ENCODE results near the gene GAS2L3.
"Not testable (repeated sequence)": the region's sequence is repeated elsewhere in the genome, so short reads cannot be mapped to it uniquely, and the experiment has no call there.

GAS2L3 gene

DNA sequence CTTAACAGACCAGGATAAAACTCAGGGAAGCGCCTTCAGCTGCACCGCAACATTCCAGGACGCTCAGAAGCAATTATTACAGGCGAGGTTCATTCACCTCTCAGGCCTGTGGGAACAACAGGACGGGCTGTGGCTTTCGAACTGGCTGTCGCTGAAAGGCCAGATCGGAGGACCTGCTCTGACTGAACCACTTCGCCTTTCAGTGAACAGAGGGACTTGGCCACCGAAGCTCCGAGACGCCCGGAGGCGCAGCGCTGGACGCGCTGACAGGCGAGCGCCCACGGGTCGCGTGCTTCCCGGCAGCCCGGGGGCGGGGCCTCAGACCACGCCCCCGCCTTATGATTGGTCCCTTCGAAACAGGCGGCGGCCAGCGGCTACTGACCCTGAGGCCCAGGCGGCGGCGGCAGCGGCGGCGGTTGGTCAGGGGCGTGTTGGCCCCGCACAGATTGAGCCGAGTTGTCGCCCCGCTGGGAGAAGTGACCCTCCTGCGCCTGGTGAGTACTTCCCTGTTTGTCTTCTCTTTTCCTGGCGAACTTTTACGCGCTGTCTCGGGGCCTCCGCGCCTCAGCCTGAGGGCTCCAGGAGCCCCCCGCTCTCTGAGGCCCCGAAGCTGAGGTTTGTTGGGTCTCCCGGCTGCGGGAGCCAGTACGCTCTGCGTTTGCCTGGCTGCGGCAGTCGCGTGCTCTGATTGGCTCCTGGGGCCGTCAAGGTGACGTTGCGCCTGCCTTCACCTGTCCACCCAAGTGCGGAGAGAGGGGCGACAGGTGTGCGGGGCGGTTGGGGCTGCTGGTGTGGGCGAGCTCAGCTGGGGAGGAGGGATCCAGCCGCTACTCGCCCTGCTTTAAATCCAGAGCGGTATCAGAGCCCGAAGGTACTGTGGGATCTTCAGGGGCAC, at the start of gene GAS2L3:
Gene GAS2L3, plus strand, starts transcription at position 393 of the 895 bp plus-strand sequence. CDS start 21,221 bp downstream, outside the sequence.
- peak; percentile 45 to 53 for DNase-seq

GRCh38 chr12:100528034-100528433, 45.5 kb upstream of the GAS2L3 start:
- no peak for DNase-seq

GRCh38 chr12:100528471-100529127, 44.9 kb upstream of the GAS2L3 start:
- no peak for DNase-seq

- DNase-seq = no peak
These were observed 43.6 kb upstream of the GAS2L3 start for GRCh38 chr12:100529756-100530350.

DNA sequence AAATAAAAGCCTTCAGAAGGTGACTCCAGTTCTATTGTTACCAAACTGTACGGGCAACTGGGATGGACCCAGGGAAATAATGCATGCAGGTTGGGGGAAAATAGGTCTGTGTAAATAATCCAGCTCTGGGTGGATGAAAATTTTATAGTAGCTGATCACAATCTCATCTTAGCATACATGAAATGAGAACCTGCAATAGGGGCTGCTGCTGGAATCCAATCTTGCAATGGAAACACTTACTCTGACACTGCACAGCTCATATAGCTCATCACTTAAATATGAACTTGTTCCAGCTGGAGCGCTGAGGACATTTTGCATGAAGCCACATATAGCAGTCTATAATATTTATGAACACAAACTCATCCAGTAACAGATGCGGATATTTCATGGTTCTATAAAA, 40.1 kb upstream of the GAS2L3 start:
- no peak for DNase-seq

DNA sequence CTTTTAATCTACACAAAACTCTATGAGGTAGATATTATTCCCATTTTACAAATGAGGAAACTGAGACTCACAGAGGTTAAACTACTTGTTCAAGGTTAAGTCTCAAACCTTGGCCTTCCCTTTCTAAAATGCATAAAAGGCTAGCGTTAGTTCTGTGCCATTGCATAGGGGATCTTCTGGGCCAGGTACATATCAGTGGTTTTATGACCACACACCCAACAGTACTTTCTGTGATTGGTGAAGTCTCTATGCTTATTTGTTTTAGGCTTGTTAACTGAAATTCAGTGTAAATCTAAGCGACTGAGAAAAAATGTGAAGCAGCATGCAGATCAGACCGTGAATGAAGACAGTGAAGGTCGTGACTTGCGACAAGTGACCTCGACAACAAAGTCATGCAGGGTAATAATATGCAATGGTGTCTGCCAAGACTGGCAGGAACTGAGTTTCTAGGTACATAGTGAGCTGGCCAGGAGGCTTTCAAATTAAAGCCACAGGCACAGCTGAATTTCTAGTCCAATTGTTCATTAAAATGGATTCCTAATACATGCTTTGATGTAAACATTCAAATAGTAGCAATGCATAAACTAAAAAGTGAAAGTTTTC, 38.8 kb upstream of the GAS2L3 start:
- no peak for DNase-seq

GRCh38 chr12:100539202-100539601, 34.3 kb upstream of the GAS2L3 start:
- DNase-seq = no peak

DNA sequence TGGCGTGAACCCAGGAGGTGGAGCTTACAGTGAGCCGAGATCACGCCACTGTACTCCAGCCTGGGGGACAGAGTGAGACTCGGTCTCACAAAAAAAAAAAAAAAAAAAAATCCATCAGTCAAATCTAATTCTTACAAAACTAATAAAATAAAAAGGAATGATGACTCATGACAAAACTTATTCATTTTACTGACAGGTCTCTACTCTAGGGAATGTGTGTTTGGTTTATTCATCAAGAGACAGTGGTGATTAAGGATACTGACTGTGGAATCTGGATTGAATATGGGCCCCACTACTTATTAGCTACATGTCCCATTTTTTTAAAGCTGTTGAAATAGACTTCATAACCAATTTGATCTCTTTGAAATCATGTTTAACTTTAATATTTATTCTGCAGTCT, 29.3 kb upstream of the GAS2L3 start:
- DNase-seq = no peak

DNA sequence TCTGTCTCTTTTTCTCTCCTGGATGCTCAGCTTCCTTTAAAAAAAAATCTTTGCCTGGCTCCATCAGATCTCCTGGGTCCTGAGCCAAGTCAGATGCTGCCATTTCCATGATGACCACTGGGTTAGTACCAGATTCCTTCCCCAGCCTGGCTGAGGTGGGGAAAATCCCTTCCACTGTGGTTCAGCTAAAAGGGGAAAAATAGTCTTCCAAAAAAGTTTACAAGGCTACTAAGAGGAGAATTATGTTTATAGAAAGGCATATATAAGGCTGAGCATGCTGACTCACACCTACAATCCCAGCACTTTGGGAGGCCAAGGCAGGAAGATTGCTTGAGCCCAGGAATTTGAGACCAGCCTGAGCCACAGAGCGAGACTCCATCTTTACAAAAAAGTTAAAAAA, 28.4 kb upstream of the GAS2L3 start:
- no peak for DNase-seq

GRCh38 chr12:100553936-100554335, 19.5 kb upstream of the GAS2L3 start:
- DNase-seq = no peak

- DNase-seq = no peak
These were observed 18.8 kb upstream of the GAS2L3 start for GRCh38 chr12:100554608-100555077.

GRCh38 chr12:100555722-100556121, 17.8 kb upstream of the GAS2L3 start:
- no peak for DNase-seq

GRCh38 chr12:100557357-100557756, 16.1 kb upstream of the GAS2L3 start:
- no peak for DNase-seq

DNA sequence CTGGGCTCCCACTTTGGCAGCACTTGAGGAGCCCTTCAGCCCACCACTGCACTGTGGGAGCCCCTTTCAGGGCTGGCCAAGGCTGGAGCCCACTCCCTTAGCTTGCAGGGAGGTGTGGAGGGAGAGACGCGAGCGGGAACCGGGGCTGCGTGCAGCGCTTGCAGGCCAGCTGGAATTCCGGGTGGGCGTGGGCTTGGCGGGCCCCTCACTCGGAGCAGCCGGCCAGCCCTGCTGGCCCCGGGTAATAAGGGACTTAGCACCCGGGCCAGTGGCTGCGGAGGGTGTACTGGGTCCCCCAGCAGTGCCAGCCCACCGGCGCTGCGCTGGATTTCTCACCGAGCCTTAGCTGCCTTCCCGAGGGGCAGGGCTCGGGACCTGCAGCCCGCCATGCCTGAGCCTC, 14.2 kb upstream of the GAS2L3 start:
- not testable (repeated sequence) for DNase-seq

DNA sequence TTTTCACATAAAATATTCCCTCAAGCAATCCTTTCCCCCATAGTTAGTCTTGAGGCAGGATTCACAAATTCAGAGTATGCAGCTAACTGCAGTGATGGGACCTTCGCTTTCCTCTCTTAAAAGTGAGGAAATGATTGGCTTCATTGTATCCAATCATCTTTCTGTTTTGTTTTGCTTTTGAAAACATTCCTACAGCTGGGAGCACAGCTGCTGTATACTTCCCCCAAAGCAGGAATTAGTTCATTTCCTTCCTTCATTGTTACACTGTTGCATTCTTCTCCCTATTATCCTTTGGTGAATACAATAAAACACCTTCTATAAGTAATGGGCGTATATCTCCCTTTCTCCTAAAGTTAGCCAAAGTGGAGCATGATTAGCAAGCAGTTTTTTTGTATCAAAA, 9.4 kb upstream of the GAS2L3 start:
- DNase-seq = no peak

DNA sequence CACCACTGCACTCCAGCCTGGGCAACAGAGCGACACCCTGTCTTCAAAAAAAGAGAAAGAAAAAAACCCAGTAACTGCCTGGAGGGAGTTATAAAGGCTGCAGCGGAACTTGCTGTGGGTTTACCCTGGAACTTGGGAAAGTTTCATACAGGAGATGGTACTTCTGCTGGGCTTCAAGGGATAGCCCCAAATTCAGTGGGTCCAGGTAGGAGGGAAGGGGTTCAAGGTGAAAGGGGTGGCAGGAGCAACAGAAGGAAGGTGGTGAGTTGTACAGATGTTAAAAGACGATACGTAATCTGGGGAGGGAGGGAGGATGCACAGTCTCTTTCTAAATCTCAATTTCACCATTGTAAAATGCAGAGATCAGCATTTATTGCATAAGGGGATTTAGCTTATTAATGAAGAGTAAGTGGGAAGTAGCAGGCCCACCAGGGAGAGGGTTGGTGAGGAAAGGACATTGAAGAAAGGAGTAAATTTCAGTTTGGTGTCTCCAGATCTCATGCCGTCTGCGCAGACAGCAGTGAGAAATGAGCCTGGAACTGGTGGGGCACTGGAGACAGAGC, 8.5 kb upstream of the GAS2L3 start:
- DNase-seq = no peak

GRCh38 chr12:100565987-100566545, 7.4 kb upstream of the GAS2L3 start:
- no peak for DNase-seq

- DNase-seq = no peak
These were observed 6.4 kb upstream of the GAS2L3 start for GRCh38 chr12:100566887-100567637.

GRCh38 chr12:100567945-100568344, 5.5 kb upstream of the GAS2L3 start:
- no peak for DNase-seq

DNA sequence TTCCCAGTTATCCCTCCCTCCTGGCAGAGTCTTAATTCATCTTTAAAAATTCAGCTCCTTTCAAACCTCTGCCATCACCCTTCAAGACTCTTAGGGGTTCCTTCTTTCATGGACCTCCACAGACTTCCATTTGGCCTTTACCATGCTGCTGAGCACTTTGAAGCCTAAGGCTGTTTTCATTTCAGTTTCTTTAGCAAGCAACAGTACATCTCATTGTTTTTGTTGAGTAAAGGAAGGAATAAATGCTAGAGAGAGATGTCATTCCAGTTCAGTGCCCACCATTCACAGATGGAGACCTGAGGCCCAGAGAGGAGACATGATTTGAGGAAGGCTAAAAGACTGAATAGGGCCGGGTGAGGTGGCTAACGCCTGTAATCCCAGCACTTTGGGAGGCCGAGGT, 1.3 kb upstream of the GAS2L3 start:
- no peak for DNase-seq

- no peak for DNase-seq
These were observed 947 bp downstream of the GAS2L3 start for GRCh38 chr12:100574187-100575074.
